Immature natural killer cell (primary cell): ENCODE measurements around the gene ST6GALNAC5. TPM values are rescaled to one million over a fixed set of nuclear protein-coding genes. Genes with fewer than 3 reads are reported as not detected.

Experiments
- DNase-seq, 3 donors: peaks; one replicate each; pipeline ENCODE4 v3.0.0; 2022; ENCODE audit warnings: mixed read lengths in 1 of 3
- H3K27ac Mint-ChIP-seq, 6 donors: one replicate each; pipeline ENCODE4 v1.8.0; 2020; ENCODE audit warnings: mixed read lengths in 6 of 6, mild to moderate bottlenecking in 5 of 6, inconsistent platforms in 4 of 6, moderate library complexity in 3 of 6
- H3K27me3 Mint-ChIP-seq, 3 donors: one replicate each; pipeline ENCODE4 v1.8.0; 2020 to 2021; ENCODE audit warnings: low read depth in 3 of 3, mild to moderate bottlenecking in 3 of 3, mixed read lengths in 3 of 3, moderate library complexity in 3 of 3, inconsistent platforms in 1 of 3
- H3K36me3 Mint-ChIP-seq, 3 donors: one replicate each; pipeline ENCODE4 v1.8.0; 2020; ENCODE audit warnings: mixed read lengths in 3 of 3, inconsistent platforms in 2 of 3, mild to moderate bottlenecking in 2 of 3
- H3K4me1 Mint-ChIP-seq, 2 donors: one replicate each; pipeline ENCODE4 v1.8.0; 2020; ENCODE audit warnings: inconsistent platforms in 2 of 2, mild to moderate bottlenecking in 2 of 2, mixed read lengths in 2 of 2, moderate library complexity in 1 of 2
- H3K4me3 Mint-ChIP-seq, 5 donors: one replicate each; pipeline ENCODE4 v1.8.0; 2020; ENCODE audit warnings: mild to moderate bottlenecking in 5 of 5, mixed read lengths in 5 of 5, inconsistent platforms in 3 of 5, moderate library complexity in 3 of 5
- H3K9me3 Mint-ChIP-seq, 6 donors: one replicate each; pipeline ENCODE4 v1.8.0; 2020; ENCODE audit warnings: mild to moderate bottlenecking in 6 of 6, mixed read lengths in 6 of 6, inconsistent platforms in 4 of 6, moderate library complexity in 3 of 6
- polyA plus RNA-seq, 3 donors: library from polyadenylated mRNA; unstranded; fragments of 300-500 nt; fragmentation: Illumina TruSeq; gene quantifications; one replicate each; pipeline ENCODE4 v1.2.3, GENCODE V29; 2021

The ST6GALNAC5 gene
- polyA plus RNA-seq, 3 donors from 2014 or later, result not detected

DNA sequence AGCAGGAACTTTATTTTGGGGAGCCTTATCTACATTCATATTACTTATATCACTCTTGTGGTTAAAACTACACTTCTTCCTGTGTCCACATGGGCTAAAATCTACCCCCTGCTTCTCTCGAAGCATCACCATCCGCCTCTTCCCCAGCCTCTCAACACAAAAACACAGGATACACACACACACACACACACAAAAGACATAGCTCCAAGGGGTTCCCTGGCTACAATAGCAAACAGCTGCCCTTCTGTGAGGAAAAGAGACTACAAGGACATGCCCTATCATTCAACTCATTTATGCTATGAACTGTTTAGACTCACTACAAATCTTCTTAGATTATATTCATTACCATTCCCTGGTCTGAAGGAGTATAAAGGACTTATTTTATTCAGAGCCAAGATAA lies 197.0 kb downstream of the ST6GALNAC5 start:
- no peak overlapping the region for H3K27ac Mint-ChIP-seq

DNA sequence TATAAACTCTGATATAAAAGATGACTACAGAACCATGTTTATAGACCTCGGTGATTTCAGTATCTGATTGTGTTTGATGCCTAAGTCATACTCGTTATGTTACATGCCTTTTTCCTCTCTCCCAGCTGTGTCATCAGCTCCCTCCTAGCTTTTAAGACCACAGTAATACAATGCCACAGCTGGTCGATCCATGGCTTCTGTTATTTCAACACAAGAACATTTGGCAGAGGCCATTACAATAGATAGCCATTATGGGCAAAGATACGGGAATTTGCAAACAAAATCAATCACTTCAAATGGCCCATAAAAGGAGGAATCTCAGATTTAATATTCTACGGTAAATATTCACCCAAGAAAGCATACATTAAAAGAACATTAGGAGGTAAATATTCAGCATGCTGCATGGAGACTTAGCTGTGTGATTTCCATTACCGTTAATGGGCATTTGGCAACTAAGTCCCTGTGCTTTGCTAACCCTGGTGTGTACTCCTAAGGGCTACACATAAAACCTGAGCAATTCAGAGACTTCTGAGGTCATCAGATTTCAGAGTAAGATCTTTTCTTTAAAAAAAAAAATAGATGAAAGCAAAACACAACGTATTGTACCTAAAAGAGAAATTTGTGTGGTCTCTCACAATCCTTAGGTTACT lies 198.5 kb downstream of the ST6GALNAC5 start:
- Mint-ChIP-seq H3K27ac (no peak overlapping the region), H3K4me1 (no peaks in the 10 kb centered on the region), H3K36me3 (no peaks in the 10 kb centered on the region), H3K9me3 (no peaks in the 10 kb centered on the region), H3K27me3 (peaks cover 2 to 4% (median 2%) of the 10 kb centered on the region in 3 donors), H3K4me3 (no peak overlapping the region)
- no peak for DNase-seq

More for the DNA sequence above, 197.0 kb downstream of the ST6GALNAC5 start:
- no peak for DNase-seq
- H3K9me3 Mint-ChIP-seq, result no peaks in the 10 kb centered on the region
- H3K36me3 Mint-ChIP-seq, result no peaks in the 10 kb centered on the region
- H3K27me3 Mint-ChIP-seq, result peaks cover 0 to 7% (median 6%) of the 10 kb centered on the region in 3 donors
- no peaks in the 10 kb centered on the region for H3K4me1 Mint-ChIP-seq
- no peak overlapping the region for H3K4me3 Mint-ChIP-seq

DNA sequence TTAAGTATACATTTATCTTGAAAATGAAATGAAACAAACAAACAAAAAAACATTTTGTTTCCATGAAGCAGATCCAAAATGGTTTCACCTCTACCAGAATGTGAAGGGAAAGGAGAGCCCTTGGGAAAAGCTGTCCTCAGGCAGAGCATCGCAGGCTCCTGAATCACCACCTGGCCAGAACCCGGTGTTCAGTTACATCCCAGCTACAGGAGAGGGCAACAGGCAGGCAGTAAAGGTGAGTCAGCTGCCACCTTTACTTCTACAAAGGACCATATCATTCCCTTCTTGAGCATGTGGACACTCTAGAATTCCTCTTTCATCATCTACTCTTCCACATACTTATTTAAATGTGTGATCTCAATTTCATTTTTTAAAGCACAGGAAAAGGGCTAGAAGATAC lies 200.7 kb downstream of the ST6GALNAC5 start:
- no peaks in the 10 kb centered on the region for H3K36me3 Mint-ChIP-seq
- no peaks in the 10 kb centered on the region for H3K4me1 Mint-ChIP-seq
- H3K4me3 Mint-ChIP-seq, result no peak overlapping the region

DNA sequence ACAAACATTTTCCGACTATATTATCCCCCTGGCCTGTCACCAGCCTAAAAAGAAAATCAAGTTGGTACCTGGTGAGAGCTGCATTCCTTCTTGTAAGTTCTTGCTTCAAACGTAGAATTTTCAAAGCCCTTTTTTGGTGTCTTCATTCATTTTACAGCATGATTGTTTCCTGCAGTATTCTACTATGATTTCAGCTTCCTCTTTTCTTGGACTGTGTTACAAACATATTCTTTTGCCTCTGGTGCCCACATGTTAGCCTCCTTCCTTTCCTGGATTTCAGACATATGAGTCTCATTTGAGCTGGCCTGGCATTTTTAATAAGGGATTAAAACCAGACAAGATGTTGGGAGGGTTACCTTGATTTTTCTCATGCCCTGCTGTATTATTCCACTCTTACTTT lies 209.5 kb downstream of the ST6GALNAC5 start:
- H3K36me3 Mint-ChIP-seq, result peaks cover 0 to 4% (median 3%) of the 10 kb centered on the region in 3 donors
- peaks cover 4 to 9% (median 5%) of the 10 kb centered on the region in 3 donors for H3K27me3 Mint-ChIP-seq
- H3K9me3 Mint-ChIP-seq, result peaks cover 0 to 2% (median 0%) of the 10 kb centered on the region in 6 donors
- H3K4me3 Mint-ChIP-seq, result no peak overlapping the region
- no peak overlapping the region for H3K27ac Mint-ChIP-seq
- H3K4me1 Mint-ChIP-seq, result no peaks in the 10 kb centered on the region
- no peak for DNase-seq

More for the DNA sequence above, 200.7 kb downstream of the ST6GALNAC5 start:
- H3K27ac Mint-ChIP-seq, result no peak overlapping the region
- H3K27me3 Mint-ChIP-seq, result peaks cover 2 to 4% (median 2%) of the 10 kb centered on the region in 3 donors
- no peaks in the 10 kb centered on the region for H3K9me3 Mint-ChIP-seq
- no peak for DNase-seq

DNA sequence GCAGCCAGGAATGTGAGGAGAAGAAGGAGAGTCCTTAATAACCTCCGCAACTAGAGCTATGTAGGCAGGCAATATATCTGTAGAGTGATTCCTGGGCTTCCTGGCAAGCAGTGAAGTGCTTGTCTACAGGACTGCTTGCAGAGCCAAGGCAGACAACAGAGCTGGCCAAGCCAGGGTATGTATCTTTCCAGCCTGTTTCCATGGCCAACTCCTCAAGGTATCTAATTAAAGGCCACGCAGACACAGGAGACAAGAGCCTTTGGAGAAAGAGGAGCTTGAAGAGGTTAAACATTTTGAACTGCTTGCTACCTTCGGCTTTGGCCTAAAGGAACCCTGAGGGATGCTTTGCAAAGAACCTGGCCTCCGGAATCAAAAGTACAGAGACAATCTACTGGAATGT lies 214.6 kb downstream of the ST6GALNAC5 start:
- Mint-ChIP-seq H3K9me3 (no peaks in the 10 kb centered on the region), H3K4me1 (no peaks in the 10 kb centered on the region), H3K27ac (no peak overlapping the region), H3K36me3 (peaks cover 0 to 20% (median 10%) of the 10 kb centered on the region in 3 donors), H3K4me3 (no peak overlapping the region), H3K27me3 (peaks cover 2 to 8% (median 5%) of the 10 kb centered on the region in 3 donors)
- no peak for DNase-seq

DNA sequence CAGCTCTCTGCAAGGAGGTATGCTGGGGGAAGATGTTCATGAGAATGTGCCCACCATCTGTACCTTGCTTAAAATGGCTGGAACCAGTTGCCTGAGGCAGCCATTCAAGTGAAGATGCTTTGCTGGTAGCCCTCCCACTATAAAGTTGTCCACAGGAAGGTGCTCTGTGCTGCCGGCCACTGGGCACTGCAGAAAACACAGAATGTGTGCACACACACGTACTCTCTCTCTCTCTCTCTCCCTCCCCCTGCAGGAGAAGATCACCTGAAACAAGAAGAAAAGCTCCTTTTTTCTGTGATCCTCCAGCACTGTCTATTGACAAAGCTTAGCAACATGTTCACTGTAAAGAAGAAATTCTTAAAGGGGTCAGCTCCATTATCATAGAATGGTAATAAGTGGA lies 217.2 kb downstream of the ST6GALNAC5 start:
- Mint-ChIP-seq H3K4me3 (no peak overlapping the region), H3K9me3 (no peaks in the 10 kb centered on the region), H3K36me3 (peaks cover 4 to 17% (median 10%) of the 10 kb centered on the region in 3 donors), H3K27me3 (peaks cover 0 to 5% (median 5%) of the 10 kb centered on the region in 3 donors), H3K27ac (no peak overlapping the region), H3K4me1 (no peaks in the 10 kb centered on the region)
- no peak for DNase-seq

- DNase-seq, result no peak
- no peak overlapping the region for H3K4me3 Mint-ChIP-seq
- H3K4me1 Mint-ChIP-seq, result no peaks in the 10 kb centered on the region
- no peak overlapping the region for H3K27ac Mint-ChIP-seq
- no peaks in the 10 kb centered on the region for H3K9me3 Mint-ChIP-seq
- peaks cover 4 to 17% (median 10%) of the 10 kb centered on the region in 3 donors for H3K36me3 Mint-ChIP-seq
- peaks cover 0 to 4% (median 3%) of the 10 kb centered on the region in 3 donors for H3K27me3 Mint-ChIP-seq
Measured at GRCh38 chr1:77085109-77085508, 217.8 kb downstream of the ST6GALNAC5 start.

- no peaks in the 10 kb centered on the region for H3K9me3 Mint-ChIP-seq
- no peak overlapping the region for H3K4me3 Mint-ChIP-seq
- no peaks in the 10 kb centered on the region for H3K27me3 Mint-ChIP-seq
- no peak for DNase-seq
- H3K4me1 Mint-ChIP-seq, result no peaks in the 10 kb centered on the region
- peaks cover 4 to 20% (median 11%) of the 10 kb centered on the region in 3 donors for H3K36me3 Mint-ChIP-seq
- H3K27ac Mint-ChIP-seq, result no peak overlapping the region
Measured at GRCh38 chr1:77089756-77090155, 222.5 kb downstream of the ST6GALNAC5 start.

DNA sequence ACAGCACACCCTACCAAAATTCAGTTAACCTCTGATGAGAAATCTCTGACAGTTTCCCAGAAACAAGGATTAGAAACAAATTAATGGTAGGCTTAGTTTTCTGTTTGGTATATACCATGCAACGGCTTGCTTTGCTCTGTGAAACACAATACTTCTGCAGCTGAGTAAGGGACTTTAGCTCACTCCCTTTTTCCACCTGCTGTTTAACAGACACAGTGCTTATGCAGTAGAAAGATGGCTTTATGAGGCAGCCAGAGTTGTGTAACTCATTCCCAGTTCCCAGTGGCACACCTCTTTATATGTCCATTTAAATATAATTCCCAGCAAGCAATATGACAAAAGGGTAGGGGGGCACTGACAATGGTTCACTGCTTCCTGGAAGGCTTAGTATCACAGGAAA lies 228.0 kb downstream of the ST6GALNAC5 start:
- Mint-ChIP-seq H3K4me3 (no peak overlapping the region), H3K4me1 (no peaks in the 10 kb centered on the region), H3K27ac (no peak overlapping the region), H3K36me3 (peaks cover 5 to 17% (median 17%) of the 10 kb centered on the region in 3 donors), H3K9me3 (peaks cover 0 to 3% (median 0%) of the 10 kb centered on the region in 6 donors), H3K27me3 (no peaks in the 10 kb centered on the region)
- no peak for DNase-seq

GRCh38 chr1:77096496-77097255 lies 229.4 kb downstream of the ST6GALNAC5 start:
- Mint-ChIP-seq H3K4me1 (no peaks in the 10 kb centered on the region), H3K27me3 (no peaks in the 10 kb centered on the region), H3K4me3 (no peak overlapping the region), H3K36me3 (peaks cover 5 to 12% (median 12%) of the 10 kb centered on the region in 3 donors), H3K27ac (no peak overlapping the region), H3K9me3 (peaks cover 0 to 3% (median 0%) of the 10 kb centered on the region in 6 donors)
- DNase-seq, result no peak

DNA sequence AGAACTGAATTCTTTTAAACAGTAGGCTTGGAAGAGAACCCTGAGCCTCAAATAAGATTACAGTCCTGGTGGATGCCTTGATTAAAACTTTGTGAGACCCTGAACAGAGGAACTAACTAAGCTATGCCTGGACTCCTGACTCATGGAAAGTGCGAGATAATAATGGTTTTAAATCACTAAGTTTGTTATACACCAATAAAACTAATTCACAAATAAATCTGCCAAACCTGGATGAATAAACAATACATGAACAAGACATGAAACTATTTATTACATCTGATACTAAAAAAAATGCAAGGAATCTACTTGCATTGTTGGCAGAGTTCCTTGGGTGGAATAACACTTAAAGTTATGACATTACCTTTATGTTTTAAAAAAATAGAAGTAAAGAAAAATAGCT lies 233.6 kb downstream of the ST6GALNAC5 start:
- Mint-ChIP-seq H3K27me3 (peaks cover 0 to 2% (median 0%) of the 10 kb centered on the region in 3 donors), H3K36me3 (peaks cover 5 to 16% (median 15%) of the 10 kb centered on the region in 3 donors), H3K9me3 (peaks cover 0 to 3% (median 0%) of the 10 kb centered on the region in 6 donors), H3K4me1 (no peaks in the 10 kb centered on the region), H3K27ac (no peak overlapping the region), H3K4me3 (no peak overlapping the region)
- no peak for DNase-seq

DNA sequence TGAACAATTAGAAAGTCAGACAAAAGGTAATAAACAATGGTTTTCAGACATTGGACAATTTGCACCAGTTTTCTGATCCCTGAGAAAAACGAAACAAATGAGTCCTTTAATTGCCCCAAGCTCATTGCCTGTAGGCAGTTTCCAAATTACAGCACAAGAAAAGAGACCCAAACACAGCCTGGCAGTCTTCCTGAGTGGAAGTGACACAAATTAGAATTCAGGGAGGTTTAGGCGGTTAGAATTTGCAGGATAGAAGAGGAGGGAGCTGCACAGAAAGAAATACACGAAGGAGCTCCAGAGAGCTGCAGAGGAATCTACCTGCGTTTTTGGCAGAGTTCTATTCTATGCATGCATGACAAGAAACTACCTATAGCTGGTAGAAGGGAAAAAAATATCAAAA lies 236.2 kb downstream of the ST6GALNAC5 start:
- H3K27me3 Mint-ChIP-seq, result peaks cover under 1 to 2% (median 2%) of the 10 kb centered on the region in 3 donors
- H3K36me3 Mint-ChIP-seq, result peaks cover under 1 to 10% (median 7%) of the 10 kb centered on the region in 3 donors
- no peak for DNase-seq
- H3K9me3 Mint-ChIP-seq, result no peaks in the 10 kb centered on the region
- H3K4me1 Mint-ChIP-seq, result no peaks in the 10 kb centered on the region
- no peak overlapping the region for H3K4me3 Mint-ChIP-seq
- H3K27ac Mint-ChIP-seq, result no peak overlapping the region

DNA sequence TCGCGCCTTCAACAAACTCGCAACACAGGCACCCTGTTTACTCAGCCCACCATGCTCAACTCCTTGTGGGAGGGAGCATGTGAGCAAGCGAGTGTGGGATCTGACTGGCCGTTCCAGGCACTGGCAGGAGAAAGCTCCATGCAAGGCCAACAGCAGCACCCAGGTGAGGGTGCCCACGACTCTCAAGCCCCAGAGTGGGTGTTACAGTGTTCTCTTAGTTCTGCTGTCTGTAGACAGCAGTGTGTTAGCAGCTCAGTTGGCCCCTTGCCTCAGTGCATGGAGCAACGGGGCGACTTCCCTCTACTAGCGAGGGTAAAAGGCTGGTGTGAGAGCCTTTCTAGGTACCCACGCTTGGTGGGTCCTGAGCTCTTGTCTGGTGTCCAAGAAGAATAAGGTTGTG lies 237.4 kb downstream of the ST6GALNAC5 start:
- no peak for DNase-seq
- Mint-ChIP-seq H3K36me3 (peaks cover 5 to 14% (median 10%) of the 10 kb centered on the region in 3 donors), H3K27ac (no peak overlapping the region), H3K9me3 (no peaks in the 10 kb centered on the region), H3K4me3 (no peak overlapping the region), H3K27me3 (peaks cover 2% of the 10 kb centered on the region in 3 donors), H3K4me1 (no peaks in the 10 kb centered on the region)
